GM18907 (cell line): ENCODE measurements around the gene PARD6B.
"Not testable (repeated sequence)": the region's sequence is repeated elsewhere in the genome, so short reads cannot be mapped to it uniquely, and the experiment has no call there.

ENCODE experiments used
- ATAC-seq: cut with Tn5 transposase; IDR thresholded peaks from one replicate; pipeline ENCODE4 v1.9.1; 2021; ENCODE audit warnings: mild to moderate bottlenecking, moderate library complexity; ENCODE audit not compliant: unreplicated experiment

PARD6B gene

DNA sequence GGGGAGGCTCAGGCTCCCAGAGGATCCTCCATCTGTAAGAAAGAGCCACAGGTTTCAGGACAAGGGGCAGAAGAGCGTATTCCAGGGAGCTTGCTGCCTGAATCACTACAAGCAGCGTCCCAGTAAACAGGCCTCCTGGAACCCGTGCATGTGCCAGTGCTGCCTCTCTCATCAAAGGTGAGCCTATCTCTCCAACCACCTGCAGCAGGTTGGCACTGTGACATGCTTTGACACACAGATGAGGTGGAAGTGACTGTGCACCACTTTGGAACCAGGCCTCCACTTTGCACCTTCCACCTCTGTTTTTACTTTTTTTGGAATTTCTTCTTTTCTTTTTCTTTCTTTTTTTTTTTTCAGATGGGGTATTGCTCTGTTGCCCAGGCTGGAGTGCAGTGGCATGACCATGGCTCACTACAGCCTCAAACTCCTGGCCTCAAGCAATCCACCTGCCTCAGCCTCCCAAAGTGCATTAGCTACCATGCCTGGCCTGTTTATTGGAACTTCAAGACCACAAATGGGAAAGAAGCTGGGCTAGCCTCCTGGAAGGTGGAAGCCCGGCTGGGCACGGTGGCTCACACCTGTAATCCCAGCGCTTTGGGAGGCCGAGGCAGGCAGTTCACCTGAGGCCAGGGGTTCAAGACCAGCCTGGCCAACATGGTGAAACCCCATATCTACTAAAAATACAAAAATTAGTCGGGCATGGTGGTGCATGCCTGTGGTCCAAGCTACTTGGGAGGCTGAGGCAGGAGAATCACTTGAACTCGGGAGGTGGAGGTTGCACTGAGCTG, 27.5 kb upstream of the PARD6B start:
- not testable (repeated sequence) for ATAC-seq

DNA sequence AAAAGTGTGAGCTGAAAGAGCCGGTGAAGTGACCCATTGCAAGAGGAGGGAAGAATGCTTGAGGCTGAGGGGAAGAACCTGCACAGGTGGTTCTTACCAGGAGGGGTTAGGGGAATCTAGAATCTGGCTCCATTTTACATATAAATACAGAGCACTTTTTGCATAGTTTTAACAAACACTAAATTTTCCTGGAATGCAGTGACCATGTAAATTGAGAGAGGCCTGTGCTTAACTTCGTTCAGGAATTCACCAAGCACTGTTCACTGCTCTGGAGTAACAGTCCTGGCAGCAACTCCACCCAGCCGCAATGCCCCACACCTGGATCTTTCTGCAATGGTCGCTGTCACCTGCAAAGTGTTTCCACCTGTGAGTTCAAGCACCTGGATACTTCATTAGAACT, 26.9 kb upstream of the PARD6B start:
- no peak for ATAC-seq

DNA sequence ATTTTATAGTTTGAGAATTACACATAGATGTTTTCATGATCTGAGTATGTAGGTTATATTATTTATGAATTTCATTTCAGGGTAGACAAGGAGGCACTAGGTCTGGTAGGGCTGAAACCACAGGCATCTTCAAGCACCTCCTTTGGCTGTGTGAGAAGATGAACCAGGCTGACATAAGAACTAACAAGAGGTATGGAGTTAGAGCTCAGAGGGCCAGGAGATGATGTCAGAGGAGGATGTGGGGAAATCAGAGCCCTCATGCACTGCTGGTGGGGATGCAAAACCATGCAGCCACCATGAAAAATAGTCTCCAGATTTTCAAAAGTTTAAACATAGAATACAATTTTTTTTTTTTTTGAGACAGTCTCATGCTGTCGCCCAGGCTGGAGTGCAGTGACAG, 26.4 kb upstream of the PARD6B start:
- ATAC-seq, result no peak

DNA sequence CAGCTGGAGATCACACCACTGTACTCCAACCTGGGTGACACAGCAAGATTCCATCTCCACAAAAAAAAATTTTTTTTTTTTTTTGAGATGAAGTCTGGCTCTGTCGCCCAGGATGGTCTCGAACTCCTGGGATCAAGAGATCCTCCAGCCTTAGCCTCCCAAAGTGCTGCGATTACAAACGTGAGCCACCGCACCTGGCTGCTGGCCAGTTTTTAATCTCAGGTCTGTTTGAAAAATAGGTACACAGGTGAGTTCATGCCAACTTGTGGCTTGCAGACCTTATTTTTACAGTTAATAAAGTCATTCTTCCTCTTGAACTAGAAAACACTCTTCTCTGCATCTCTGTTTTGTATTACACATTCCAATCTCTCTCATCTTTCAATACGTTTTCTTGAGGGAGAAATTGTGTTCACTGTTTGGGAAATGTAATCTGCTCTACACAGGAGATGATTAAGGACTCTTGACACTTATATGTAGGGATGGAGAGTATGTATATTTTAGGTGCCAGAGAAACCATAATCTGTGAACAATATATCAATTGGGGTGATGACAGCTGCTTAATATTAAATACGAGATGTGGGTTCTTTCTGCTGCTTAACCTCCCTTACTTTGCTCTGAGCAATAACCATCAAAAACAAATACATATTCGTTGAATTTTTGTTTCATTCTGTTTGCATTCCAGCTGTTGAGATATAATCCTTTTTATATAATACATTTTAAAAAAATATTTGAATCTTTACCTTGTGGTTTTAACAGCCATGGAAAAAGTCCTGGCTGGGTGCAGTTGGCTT, 22.3 kb upstream of the PARD6B start:
- no peak for ATAC-seq

DNA sequence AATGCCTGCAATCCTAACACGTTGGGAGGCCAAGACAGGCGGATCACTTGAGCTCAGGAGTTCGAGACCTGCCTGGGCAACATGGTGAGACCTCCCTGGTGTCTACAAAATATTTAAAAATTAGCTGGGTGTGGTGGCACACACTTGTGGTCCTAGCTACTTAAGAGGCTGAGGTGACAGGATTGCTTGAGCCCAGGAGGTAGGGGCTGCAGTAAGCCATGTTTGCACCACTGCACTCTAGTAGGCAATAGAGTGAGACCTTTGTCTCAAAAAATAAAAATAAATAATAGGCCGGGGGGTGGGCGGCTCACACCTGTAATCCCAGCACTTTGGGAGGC, 21.8 kb upstream of the PARD6B start:
- ATAC-seq, result no peak

DNA sequence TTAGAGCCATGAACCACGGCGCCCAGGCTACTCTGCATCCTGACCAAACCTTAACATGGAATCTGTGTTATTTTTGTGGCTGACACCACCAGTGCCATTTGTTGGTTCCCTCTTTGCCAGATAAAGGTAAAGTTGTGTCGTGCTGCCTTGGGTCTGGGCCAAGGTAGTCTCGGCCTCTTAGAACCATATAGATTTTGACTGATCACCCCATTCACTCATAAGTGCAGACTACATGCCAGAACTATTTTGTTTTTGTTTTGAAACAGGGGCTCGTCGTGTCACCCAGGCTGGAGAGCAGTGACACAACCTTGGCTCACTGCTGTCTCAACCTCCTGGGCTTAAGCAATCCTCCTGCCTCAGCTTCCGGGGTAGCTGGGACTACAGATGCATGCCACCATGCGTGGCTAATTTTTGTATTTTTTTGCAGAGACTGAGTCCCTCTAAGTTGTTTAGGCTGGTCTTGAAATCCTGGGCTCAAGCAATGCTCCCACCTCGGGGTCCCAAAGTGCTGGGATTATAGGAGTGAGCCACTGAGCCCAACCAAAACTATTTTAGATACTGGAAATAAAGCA, 20.8 kb upstream of the PARD6B start:
- ATAC-seq, result no peak

DNA sequence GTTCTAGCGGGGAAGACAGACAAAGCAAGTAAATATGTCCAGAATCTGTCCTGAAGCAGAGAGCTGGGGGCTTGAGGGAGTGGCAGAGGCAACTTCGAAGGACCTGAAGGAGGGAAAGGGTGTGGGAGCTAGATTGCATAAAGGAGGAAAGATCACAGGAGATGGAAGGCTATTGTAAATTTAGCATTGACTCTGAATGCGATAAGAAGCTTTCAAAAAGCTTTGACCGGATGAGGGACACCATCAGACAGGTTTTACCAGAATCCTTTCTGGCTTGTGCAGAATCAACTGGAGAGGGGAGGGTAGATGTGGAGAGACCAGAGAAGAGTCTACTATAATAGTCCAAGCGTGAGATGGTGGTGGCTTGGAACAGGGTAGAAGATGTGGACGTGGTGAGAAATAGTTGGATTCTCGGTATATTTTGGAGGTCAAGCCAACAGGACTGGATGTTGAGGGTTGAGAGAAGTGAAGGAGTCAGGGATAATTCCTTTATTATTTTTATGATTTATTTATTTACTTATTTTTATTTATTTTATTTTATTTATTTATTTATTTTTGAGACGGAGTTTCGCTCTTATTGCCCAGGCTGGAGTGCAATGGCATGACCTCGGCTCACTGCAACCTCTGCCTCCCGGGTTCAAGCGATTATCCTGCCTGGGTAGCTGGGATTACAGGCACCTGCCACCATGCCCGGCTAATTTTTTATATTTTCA, 20.1 kb upstream of the PARD6B start:
- ATAC-seq, result no peak

DNA sequence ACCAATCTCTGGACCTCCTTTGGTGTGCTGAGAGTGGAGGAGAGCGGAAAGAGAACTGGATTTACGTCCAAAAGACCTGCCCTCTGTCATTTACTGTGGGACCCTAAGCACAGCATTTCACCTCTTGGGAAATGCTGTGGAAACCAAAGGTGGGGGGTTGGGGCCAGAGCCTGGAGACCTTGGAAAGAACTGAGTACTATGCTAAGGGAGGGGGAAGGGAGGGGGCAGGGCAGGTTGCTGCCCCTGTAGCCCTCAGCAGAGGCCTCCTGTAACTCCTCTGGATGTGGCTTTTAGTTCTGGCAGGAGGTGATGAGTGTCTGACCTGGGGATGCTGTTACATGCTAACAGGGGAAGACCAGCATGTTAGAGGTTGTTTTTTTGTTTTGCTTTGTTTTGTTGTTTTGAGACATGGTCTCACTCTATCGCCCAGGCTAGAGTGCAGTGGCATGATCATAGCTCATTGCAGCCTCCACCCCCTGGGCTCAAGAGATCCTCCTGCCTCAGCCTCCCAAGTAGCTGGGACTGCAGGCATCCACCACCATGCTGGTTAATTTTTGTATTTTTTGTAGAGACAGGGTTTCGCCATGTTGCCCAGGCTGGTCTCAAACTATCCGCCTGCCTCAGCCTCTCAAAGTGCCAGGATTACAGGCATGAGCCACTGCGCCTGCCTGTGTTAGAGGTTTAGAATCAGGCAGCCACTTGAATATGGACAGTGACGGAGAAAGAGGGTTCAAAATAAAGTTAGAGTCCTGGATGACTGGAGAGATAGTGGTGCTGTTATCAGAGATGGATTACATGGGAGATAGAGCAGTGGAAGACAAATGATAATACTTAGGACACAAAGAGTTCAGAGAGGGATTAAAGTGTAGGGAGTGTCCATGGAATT, 18.4 kb upstream of the PARD6B start:
- no peak for ATAC-seq

DNA sequence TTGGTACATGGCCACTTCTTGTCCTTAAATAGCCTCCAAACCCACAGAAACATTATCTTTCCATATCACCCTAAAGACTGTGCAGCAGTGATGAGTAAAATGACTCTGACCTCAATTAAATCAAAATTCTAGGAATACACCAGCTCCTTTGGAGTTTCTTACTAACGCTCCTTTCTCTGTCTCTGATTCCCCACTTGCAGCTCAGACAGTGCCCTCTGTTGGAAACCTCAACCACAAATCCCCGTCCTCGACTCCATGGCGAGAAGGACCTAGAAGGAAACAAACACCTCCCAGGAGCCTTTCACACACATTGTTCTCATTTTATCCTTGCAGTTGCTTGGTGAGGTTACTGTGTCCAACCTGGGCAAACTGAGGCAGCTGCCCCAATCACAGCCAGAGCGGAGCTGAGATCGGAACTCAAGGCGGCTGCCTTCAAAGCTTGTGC, 17.7 kb upstream of the PARD6B start:
- no peak for ATAC-seq

DNA sequence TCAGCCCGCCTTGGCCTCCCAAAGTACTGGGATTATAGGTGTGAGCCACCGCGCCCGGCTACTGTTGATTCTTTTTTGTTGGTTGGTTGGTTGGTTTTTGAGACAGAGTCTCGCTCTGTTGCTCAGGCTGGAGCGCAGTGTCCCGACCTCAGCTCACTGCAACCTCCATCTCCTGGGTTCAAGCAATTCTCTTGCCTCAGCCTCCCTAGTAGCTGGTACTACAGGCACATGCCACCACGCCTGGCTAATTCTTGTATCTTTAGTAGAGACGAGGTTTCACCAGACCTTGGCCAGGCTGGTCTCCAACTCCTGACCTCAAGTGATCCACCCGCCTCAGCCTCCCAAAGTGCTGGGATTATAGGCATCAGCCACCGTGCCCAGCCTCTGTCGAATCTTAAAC, 17.0 kb upstream of the PARD6B start:
- ATAC-seq, result not testable (repeated sequence)

DNA sequence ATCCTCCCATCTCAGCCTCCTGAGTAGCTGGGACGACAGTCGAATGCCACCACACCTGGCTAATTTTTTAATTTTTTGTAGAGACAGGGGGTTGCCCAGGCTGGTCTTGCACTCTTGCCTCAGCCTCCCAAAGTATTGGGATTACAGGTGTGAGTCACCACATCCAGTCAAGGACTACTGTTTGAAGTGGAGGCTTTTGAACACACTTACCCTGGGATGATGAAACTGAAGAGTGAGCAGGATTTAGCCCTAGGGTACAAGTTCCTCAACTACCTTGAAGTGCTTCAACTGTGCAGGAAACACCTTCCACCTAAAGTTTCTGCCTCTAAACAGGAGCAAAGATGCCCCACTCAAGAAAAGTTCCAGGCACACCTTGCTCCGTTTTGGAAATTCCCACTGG, 15.7 kb upstream of the PARD6B start:
- ATAC-seq, result no peak

DNA sequence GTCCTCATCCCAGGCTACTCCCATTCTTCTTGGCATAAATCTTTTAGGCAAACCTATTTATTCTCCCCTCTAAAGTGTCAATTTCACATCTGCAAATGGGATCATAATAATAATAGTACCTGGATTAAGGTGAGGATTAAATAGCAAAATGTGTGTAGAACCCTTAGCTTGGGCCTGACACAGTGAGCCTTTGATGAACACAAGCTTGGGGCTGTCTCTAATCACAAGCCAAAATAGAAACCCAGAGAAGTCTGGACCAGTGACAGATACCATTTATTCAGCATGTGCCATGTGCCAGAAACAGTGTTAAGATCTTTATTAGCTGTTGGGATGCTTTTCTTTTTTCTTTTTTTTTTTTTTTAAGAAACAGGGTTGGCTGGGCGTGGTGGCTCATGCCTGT, 14.9 kb upstream of the PARD6B start:
- no peak for ATAC-seq

DNA sequence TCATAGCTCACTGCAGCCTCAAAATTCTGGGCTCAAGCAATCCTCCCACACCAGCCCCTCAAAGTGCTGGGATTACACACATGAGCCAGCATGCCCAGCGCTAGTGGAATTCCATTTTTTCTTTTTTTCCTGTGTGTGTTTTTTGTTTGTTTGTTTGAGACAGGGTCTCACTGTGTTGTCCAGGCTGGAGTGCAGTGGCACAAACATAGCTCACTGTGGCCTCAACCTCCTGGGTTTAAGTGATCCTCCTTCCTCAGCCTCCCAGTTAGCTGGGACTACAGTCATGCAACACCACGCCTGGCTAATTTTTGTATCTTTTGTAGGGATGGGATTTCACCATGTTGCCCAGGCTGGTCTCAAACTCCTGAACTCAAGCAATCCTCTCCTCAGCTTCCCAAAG, 14.1 kb upstream of the PARD6B start:
- ATAC-seq, result no peak

DNA sequence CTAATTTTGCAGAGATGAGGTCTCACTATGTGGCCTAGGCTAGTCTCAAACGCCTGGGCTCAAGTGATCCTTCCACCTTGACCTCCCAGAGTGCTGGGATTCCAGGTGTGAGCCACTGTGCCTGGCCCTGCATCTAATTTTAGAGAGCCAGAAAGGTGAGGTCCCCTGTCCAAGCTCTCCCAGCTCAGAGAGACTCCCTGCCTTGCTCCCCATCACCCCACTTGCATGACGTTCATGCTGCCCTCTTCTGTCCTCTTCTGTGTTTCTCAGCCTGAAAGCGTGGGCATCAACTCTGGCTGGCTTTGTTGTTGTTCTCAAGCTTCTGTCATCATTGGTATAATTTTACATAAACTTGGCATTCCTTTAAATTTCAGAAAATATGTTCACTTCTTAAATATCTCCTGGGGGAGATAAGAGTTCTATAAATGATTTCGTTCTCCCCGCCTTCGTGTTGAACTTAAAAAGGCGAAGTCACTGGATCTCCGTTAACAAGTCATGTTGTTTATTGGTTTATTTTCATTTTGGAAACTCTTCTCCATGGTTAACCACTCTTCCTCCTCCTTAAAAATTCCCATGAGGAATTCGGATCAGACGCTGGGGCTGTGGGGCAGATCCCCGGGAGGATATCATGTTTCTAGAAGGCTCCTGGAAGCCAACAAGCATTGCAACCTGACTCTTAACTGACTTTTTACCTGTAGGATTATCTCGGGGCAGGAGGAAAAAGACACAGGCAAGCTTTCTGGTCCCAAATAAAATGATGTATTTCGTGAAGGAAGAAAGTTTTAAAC, 13.2 kb upstream of the PARD6B start:
- no peak for ATAC-seq

DNA sequence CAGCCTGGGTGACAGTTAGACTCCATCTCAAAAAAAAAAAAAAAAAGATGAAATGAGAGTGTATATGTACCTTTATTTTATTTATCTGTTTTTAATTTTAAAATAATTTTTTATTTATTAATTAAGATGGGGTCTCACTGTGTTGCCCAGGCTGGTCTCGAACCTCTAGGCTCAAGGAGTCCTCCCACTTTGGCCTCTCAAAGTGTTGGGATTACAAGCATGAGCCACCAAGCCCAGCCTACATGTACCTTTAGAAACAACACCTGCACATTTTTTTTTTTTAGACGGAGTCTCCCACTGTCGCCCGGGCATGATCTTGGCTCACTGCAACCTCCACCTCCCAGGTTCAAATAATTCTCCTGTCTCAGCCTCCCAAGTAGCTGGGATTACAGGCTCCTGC, 12.1 kb upstream of the PARD6B start:
- ATAC-seq, result no peak

DNA sequence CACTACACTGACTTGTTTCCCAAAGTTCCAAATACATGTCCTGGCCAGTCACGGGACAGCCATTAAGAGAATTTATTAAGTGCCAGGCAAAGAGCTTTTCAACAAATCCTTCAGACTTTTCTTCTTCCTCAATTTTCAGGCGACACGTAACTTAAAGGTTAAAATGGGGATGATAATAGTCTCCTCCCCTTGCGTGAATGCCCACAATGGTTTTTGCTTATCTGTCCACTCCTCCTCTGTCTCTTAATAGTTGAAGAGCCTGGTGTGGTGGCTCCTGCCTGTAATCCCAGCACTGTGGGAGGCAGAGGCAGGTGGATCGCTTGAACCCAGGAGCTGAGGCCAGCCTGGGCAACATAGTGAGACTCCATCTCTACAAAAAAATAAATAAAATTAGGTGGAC, 11.4 kb upstream of the PARD6B start:
- ATAC-seq, result no peak

DNA sequence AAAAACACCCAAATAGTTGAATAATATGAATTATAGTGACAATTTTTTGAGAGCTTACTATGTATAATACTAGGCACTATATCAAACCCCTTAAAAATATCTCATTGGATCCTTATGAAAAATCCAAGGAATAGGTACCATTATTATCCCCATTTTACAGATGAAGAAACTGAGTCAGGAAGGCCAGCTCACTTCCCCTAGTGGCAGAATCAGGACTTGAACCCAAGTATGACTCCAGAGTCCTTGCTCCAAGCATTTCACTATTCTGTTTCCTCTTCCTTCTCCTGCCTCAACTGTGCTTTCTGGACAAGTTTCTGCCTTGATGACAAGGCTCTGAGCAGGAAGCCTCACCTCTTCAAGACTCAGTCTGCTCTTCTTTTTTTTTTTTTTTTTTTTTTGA, 10.8 kb upstream of the PARD6B start:
- no peak for ATAC-seq

DNA sequence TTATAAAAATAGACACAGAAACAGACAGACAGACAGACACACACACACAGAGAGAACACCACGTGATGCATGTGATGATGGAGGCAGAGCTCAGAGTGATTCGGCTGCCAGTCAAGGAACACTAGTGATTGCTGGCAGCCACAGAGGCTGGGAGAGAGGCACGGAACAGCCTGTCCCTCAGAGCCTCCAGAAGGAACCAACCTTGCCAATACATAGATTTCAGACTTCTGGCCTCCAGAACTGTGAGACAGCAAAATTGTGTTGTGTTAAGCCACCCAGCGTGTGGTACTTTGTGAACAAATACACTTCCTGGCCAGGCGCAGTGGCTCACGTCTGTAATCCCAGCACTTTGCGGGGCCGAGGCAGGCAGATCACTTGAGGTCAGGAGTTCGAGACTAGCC, 9.5 kb upstream of the PARD6B start:
- no peak for ATAC-seq

DNA sequence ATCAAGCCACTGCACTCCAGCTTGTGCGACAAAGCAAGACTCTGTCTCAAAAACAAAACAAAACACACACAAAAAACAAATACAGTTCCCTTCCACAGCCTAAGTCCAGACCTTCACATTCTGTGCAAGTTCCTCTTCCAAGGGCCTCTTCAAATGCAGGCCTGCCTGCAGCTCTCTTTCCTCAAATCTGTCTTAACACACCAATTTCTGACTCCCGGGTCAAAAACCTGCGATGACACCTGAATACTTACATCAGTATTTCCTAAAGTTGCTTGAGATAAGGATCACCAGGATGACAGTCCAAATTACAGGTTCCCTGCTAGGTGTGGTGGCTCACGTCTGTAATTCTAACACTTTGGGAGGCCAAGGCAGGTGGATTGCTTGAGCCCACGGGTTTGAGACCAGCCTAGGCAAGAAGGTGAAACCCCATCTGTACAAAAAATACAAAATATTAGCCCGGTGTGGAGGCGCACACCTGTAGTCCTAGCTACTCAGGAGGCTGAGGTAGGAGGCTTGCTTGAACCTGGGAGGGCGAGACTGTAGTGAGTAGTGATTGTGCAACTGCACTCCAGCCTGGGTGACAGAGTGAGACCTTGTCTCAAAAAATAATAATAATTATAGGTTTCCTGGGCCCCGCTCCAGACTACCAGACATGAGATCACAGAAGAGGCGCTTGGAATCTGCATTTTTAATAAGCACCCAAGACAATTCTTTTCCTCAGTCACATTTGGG, 8.8 kb upstream of the PARD6B start:
- no peak for ATAC-seq
